ENCODE data around the gene SLC37A3. TPM values are rescaled to one million over a fixed set of nuclear protein-coding genes. Genes with fewer than 3 reads are reported as not detected.

The SLC37A3 gene
- total and polyA plus RNA-seq, 2 donors (not counting 3 experiments of a cell fraction or from before 2014, with no cell fraction given): 32.7 to 59.7 TPM

- Histone ChIP-seq H3K36me3 (ENCODE audit: control insufficient read depth in 2 of 2, extremely low read depth in 1 of 2, insufficient read depth in 2 of 2, low read length in 2 of 2) (peaks cover 3 to 6% of the 10 kb centered on the region in 2 experiments), H3K9me1 (replicated peaks; ENCODE audit: control insufficient read depth, extremely low read depth, insufficient read depth, low read length) (no peaks in the 10 kb centered on the region), H3K4me3 (replicated peaks in 1 of 3; ENCODE audit: insufficient read depth in 1 of 3, low read depth in 1 of 3, low read length in 3 of 3) (no peak overlapping the region), H4K20me1 (replicated peaks; ENCODE audit: control insufficient read depth, extremely low read depth, insufficient read depth, low read length) (no peaks in the 10 kb centered on the region), H2AFZ (ENCODE audit: low read depth, low read length) (no peak overlapping the region), H3K4me2 (ENCODE audit: insufficient read depth, low read length) (no peak overlapping the region), H3K4me1 (ENCODE audit: control insufficient read depth, extremely low read depth, insufficient read depth, low read length) (peaks cover 18% of the 10 kb centered on the region), H3K9me3 (replicated peaks; ENCODE audit: control insufficient read depth, insufficient read depth, low read length) (no peaks in the 10 kb centered on the region), H3K27me3 (ENCODE audit: control insufficient read depth in 2 of 2, insufficient read depth in 2 of 2, low read length in 2 of 2) (no peaks in the 10 kb centered on the region), H3K27ac (ENCODE audit: insufficient read depth, low read depth, low read length) (peak overlapping the region; percentile 89), H3K9ac (replicated peaks; ENCODE audit: extremely low read depth, insufficient read depth, low read length) (peak overlapping the region; percentile 81), H3K79me2 (ENCODE audit: control insufficient read depth, insufficient read depth, low read length) (no peaks in the 10 kb centered on the region)
- TF ChIP-seq POLR2A (IDR thresholded peaks at IDR 0.05; ENCODE audit: low read depth, low read length) (no peak), FOS (IDR thresholded peaks at IDR 0.05; ENCODE audit: borderline replicate concordance, insufficient read depth, low read length) (no peak), POLR2AphosphoS5 (IDR thresholded peaks at IDR 0.05; ENCODE audit: insufficient read depth, low read depth, low read length) (no peak), GATA2 (IDR thresholded peaks at IDR 0.05; ENCODE audit: insufficient read depth, insufficient read length, low read depth, low read length) (no peak), EZH2 (IDR thresholded peaks at IDR 0.05; ENCODE audit: borderline replicate concordance, low read depth, low read length, severe bottlenecking) (no peak), MYC (IDR thresholded peaks at IDR 0.05; ENCODE audit: low read depth, low read length) (no peak), CTCF (IDR thresholded peaks at IDR 0.05; ENCODE audit: extremely low read depth in 1 of 2, insufficient read depth in 1 of 2, low read depth in 1 of 2, low read length in 2 of 2) (no peak), MAX (IDR thresholded peaks at IDR 0.05; ENCODE audit: insufficient read depth, insufficient read length) (no peak), JUN (IDR thresholded peaks at IDR 0.05; ENCODE audit: borderline replicate concordance, insufficient read depth, insufficient read length, low read depth) (no peak)
- dilution Hi-C loops (cut with MboI; ENCODE audit: extremely low pct_ligation_motif_present, low sequenced_read_pairs): no loop called here
- ChIA-PET POLR2A (no interaction called here), CTCF (no interaction called here)
- intact Hi-C loops (cut with micrococcal nuclease): loop anchor here (5.0 to 10.0 kb wide), 3 partner anchors 129 to 666 kb away; partner anchors contain the start of genes MKRN1 and MRPS33
- DNase-seq (ENCODE audit: low read depth, low spot score): no peak
- no peak for FAIRE-seq
- BruUV-seq (replicated peaks): no TSS peak
Measured at GRCh38 chr7:140348161-140348849, 50.0 kb downstream of the SLC37A3 start.
